ENCODE results near the gene RCSD1.

- TF ChIP-seq, protein P1, sequence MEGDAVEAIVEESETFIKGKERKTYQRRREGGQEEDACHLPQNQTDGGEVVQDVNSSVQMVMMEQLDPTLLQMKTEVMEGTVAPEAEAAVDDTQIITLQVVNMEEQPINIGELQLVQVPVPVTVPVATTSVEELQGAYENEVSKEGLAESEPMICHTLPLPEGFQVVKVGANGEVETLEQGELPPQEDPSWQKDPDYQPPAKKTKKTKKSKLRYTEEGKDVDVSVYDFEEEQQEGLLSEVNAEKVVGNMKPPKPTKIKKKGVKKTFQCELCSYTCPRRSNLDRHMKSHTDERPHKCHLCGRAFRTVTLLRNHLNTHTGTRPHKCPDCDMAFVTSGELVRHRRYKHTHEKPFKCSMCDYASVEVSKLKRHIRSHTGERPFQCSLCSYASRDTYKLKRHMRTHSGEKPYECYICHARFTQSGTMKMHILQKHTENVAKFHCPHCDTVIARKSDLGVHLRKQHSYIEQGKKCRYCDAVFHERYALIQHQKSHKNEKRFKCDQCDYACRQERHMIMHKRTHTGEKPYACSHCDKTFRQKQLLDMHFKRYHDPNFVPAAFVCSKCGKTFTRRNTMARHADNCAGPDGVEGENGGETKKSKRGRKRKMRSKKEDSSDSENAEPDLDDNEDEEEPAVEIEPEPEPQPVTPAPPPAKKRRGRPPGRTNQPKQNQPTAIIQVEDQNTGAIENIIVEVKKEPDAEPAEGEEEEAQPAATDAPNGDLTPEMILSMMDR (IDR thresholded peaks at IDR 0.05; ENCODE audit: low read depth, low read length): no peak
- TF ChIP-seq POLR2A (IDR thresholded peaks at IDR 0.05; ENCODE audit: extremely low read depth, insufficient read length): no peak
- TF ChIP-seq, protein P2, sequence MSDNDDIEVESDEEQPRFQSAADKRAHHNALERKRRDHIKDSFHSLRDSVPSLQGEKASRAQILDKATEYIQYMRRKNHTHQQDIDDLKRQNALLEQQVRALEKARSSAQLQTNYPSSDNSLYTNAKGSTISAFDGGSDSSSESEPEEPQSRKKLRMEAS (IDR thresholded peaks at IDR 0.05; ENCODE audit: low read depth, low read length): no peak
Measured at GRCh38 chr1:167659450-167659849, 29.4 kb downstream of the RCSD1 start.

Measured in NB4 (cell line).